OCI-LY7 (cell line): ENCODE results near the gene MAP3K5.

Experiments used
- CTCF ChIP-seq: fragments of 200-600 bp; sonication (generic); conservative IDR thresholded peaks from 2 replicates; pipeline ENCODE4 v1.5.1; 2014; ENCODE audit warnings: mild to moderate bottlenecking, antibody characterized with exemption, low read length, moderate library complexity, mixed read lengths
- EZH2phosphoT487 ChIP-seq: fragments of 200-600 bp; sonication (generic); IDR thresholded peaks from 2 replicates; pipeline ENCODE4 v1.6.1; 2018; ENCODE audit warnings: low read depth, borderline replicate concordance, mild to moderate bottlenecking, mixed run types, antibody characterized with exemption, low read length, moderate library complexity, mixed read lengths

DNA sequence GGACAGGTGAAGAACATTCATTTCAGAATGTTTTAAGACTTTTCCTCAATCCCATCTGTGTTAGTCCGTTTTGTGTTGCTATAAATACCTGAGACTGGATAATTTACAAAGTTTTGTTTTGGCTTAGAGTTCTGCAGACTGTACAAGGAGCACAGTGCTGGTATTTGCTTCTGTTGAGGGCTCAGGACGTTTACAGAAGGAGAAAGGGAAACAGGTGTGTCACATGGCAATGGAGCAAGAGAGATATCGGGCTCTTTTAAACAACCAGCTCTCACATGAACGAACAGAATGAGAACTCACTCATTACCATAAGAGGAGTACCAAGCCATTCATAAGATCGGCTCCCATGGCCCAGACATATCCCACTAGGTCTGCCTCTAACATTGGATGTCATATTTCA is 258.8 kb downstream of the MAP3K5 start:
- TF ChIP-seq CTCF: no peak
- TF ChIP-seq EZH2phosphoT487: no peak
